HG03432 (cell line): ENCODE data around the gene SH3BGRL.
"Not testable (repeated sequence)": the region's sequence is repeated elsewhere in the genome, so short reads cannot be mapped to it uniquely, and the experiment has no call there.

ENCODE experiments used
- ATAC-seq: cut with Tn5 transposase; IDR thresholded peaks from one replicate; pipeline ENCODE4 v1.9.1; 2021; ENCODE audit warnings: mild to moderate bottlenecking, moderate library complexity; ENCODE audit not compliant: unreplicated experiment

Gene SH3BGRL

DNA sequence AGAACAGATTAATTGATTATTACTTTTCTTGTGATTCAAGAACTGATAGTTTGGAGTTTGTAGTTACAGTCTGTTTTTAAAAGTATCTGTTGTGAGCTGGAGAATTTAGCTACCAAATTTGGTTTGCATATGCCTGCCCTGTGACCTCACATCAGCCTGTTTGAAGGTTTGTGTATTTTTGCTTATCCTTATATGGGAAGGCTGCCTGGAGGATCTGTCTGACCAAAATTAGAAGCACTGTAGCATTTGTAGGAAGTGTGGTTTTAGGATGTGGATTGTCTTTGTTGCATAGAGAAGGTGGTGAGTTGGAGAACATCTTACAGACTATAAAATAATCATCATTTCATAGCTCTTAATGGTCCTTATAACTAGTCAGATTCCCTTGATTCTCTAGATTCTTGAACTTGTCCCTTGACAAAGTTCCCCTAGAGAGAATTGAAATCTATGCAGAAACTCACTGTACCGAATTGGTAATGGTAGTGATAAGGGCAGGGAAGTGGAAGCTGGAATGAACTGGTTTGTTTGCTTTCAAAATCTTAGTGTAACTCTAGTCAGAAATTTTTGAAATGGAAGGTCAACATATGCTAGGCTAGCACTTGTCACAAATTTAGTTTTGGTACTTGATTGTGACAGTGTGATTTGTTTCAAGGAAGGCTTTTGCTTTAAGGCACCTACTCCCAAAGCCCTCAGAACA, 57.3 kb downstream of the SH3BGRL start:
- ATAC-seq, result no peak

DNA sequence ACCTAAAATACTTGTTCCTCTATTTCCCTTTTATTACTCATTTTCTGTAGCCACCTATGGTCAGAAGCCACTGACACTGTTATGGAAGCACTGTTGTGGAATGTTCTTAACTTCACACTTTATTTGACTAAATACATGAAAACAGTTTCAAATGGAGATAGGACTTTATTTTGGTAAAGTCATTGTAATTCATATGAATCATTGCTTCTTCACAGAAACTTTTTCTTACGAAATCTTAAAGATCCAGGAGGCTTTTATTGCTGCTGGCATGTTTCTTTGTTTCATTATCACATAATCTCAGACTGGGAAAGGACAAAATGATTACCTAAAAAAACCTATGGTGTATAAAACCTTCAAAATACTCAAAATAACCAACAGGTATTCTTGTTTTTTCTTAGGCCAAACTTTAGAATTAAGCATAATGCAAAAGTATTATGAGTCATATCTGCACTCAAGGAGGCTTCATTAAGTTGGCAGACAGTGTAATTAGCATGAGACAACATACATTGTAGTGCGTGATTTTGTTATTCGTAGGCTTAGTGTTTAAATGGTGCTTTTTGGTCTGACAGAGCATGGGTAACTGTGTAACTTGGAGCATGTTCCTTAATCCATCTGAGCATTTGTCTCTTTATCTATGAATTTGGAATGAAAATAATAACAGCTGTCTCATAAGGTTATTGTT, 58.0 kb downstream of the SH3BGRL start:
- no peak for ATAC-seq

DNA sequence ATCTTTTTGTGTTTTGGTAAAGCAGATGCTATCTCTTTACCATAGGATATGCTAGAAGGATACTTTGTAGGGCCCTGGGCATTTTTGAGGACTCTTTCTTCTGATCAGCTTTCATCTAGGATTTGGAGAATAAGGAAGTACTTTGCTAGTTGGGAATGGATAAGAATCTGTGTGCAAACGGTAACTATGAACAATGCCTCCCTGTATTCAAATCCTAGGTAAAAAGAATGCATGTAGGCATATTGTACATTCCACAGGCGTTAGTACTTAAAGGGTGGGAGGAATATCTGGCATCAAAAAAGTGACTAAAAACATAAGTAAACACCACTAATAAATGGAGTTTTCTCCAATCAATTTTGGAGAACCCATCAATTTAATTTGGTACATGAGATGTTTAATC, 59.7 kb downstream of the SH3BGRL start:
- ATAC-seq, result no peak

DNA sequence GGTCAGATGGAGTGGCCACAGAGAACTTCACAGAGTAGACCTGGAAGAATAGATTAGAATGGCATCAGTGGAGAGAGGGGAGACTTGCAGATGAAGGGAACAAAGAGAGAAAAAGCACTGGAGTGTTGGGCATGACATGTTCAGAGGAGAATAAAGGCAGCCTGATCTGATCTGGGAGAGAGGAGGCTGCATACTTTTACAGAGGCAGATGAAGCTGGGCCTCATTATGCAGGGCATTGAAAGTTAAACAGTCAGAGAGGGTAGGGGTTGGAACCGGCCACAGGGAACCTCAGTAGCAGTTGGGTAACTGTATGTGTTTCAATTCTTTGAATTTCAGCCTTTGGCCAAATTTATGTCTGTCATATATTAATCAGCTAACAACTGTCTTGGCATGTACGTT, 61.2 kb downstream of the SH3BGRL start:
- ATAC-seq, result no peak

DNA sequence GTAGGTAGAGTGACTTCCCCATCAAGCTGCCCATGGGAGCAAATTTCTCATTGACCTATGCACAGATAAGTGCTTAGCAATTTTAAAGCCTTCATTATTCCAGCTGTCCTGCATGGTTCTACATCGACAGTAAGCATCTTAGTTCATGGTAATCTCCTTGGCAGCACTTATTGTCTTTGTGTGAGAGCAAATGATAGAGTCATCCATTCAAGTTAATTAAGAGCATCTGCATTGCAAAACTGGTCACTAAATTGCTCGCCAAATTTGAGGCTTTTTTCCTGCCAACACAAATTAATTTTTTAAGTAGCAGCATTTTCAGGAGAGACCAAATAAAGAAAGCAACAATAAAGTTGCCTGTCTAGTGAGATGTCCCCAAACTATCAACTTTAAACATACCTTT, 76.7 kb downstream of the SH3BGRL start:
- ATAC-seq, result no peak

DNA sequence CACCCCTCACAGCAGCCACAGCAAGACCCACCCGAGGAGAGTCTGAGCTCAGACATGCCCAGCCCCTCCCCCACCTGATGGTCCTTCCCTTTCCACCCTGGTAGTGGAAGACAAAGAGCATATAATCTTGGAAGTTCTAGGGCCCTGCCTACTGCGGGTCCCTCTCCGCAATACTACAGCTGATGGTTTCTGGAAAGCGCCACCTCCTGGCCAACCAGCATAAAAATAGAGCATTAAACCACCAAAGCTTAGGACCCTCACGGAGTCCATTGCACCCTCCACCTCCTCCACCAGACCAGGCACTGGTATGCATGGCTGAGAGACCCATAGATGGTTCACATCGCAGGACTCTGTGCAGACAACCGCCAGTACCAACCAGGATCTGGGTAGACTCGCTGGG, 78.2 kb downstream of the SH3BGRL start:
- ATAC-seq, result no peak

DNA sequence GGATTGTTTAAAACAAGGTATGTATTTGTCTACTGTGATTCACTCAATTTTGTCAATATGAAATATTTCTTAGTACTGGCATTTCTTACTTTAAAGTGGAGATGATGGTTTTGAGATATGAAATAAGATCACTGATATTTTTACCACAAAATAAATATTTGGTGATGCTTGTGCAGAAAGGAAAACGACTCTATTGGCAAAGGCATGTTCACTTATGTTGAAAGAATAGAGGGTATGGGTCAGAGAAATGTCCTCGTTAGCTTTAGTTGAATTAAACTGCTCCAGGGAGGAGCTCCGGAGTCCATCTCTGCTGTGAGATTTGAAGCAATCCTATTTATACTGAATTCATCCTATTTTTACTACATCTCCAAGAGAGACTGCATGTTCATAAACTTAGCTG, 84.2 kb downstream of the SH3BGRL start:
- no peak for ATAC-seq

DNA sequence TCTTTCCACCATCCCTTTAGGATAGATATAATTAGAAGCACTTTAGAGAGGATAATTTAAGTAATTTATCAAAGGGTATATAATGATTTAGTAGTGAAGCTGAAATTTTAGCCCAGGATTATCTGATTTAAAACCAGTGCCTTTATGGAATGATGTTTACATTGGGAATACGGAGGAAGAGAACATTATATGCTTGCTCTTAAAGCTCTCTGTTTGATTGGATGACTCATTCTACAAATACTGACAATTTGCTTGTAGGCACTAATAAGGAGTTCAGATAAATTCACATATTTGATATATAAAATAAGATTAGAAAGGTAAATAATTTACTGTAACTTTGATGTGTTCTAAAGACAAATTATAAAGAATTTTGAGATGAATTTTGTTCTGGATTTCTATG, 84.7 kb downstream of the SH3BGRL start:
- ATAC-seq, result no peak

DNA sequence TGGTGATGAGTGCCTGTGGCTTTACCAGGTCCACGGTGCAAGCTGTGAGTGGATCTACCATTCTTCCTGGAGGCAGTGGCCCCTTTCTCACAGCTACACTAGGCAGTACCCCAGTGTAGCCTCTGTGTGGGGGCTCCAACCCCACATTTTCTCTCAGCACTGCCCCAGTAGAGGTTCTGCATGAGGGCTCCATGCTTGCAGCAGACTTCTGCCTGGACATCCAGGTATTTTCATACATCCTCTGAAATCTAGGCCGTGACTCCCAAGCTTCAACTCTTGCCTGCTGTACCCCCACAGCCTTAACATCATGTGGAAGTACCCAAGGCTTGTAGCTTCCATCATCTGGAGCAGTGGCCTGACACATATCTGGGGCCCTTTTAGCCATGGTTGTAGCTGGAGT, 90.1 kb downstream of the SH3BGRL start:
- no peak for ATAC-seq

DNA sequence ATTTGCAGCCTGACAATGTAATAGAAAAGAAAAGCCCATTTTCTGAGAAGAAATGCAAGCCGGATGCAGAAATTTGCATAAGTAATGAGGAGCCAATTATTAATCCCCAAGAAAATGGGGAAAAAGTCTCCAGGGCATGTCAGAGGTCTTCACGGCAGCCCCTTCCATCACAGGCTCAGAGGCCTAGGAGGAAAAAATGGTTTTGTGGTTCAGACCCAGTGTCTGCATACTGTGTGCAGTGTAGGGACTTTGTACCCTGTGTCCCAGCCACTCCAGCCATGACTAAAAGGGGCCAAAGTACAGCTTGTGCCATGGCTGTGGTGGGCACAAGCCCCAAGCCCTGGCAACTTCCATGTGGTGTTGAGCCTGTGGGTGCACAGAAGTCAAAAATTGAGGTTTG, 92.2 kb downstream of the SH3BGRL start:
- ATAC-seq, result no peak

DNA sequence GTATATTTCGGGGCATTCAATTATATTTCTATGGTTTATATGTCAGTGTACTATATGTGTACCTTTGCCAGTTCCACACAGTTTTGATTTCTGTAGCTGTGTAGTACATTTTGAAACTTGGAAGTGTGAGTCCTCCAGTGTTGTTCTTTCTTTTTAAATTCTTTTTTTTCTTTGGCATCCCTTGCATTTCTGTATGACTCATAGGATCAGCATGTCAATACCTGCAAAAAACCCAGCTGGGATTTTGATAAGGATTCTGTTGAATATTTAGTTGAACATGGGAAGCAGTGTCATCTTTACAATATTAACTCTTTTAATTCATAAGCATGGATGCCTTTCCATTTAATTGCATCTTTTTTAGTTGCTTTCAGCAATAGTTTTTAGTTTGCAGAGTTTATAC, 100.0 kb downstream of the SH3BGRL start:
- no peak for ATAC-seq

DNA sequence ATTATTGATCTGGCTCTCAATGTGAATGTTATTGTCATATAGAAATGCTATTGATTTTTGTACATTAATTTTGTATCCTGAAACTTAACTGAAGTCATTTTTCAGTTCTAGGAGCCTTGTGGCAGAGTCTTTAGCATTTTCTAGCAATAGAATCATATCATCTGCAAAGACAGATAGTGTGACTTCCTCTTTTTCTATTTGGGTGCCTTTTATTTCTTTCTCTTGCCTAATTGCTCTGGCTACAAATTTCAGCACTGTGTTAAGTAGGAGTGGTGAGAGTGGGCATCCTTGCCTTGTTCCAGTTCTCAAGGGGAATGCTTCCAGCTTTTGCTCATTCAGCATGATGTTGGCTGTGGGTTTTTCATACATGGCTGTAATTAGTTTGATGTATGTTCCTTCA, 102.7 kb downstream of the SH3BGRL start:
- no peak for ATAC-seq

DNA sequence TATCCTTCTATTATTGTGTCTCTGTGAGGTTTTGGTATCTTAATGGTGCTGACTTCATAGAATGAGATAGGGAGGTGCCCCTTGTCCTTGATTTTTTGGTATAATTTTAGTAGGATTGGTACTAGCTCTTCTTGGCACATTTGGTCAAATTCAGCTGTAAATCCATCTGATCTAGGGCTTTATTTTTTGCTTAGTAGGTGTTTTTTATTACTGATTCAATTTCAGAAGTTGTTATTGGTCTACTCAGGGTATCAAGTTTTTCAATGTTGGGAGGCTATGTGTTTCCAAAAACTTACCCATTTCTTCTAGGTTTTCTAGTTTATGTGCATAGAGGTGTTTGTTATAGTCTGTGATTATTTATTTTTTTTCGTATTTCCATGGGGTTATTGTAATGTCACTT, 103.3 kb downstream of the SH3BGRL start:
- no peak for ATAC-seq

DNA sequence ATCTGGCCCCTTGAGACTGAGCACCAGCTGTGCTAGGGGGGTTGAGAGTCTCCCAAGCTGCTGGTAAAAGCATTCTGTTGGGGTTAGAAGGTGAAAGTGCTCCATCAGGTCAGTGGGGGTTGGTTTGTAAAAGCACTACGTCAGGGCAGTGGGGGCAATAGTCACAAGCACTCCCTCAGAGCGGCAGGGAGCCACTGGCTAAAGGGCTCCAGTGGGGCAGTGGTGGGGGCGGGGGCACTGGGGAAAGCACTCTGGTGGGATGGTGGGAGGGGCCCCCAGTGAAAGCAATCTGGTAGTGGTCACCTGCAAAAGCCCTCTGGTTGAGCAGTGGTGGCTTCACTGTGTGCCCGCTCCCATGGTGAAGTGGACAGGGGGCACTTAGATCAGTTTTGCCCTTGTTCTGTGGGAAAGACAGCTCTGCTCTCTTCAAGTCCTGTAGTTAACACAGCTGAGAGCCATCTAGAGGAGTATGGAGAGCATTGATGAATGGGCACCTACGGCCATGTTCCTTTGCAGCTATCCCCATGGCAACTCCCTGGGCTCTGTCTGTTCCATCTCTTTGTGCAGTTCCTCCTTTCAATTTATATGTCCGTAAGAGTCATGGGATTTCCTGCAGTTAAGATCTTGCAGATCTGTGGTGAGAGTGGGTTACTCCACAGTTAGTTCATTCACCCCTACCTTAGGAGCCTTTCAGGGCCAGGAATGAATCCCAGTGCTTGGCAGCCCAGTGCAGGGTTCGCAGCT, 106.4 kb downstream of the SH3BGRL start:
- ATAC-seq, result no peak

DNA sequence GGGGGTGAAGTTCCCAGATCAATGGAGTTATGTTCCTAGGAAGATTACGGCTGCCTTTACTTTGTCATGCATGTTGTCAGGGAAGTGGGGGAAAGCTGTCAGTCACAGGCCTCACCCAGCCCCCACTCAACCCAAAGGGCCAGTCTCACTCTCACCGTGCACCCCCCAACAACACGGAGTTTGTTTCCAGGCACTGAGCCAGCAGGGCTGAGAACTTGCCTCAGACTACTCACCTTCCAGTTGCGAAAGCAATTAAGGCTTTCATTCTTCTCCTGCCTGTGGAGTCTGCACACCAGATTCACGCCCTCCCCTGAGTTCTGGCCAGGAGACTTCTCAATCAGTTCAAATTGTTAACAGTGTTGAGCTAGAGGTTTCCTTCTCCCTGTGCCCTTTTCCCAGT, 114.3 kb downstream of the SH3BGRL start:
- no peak for ATAC-seq

DNA sequence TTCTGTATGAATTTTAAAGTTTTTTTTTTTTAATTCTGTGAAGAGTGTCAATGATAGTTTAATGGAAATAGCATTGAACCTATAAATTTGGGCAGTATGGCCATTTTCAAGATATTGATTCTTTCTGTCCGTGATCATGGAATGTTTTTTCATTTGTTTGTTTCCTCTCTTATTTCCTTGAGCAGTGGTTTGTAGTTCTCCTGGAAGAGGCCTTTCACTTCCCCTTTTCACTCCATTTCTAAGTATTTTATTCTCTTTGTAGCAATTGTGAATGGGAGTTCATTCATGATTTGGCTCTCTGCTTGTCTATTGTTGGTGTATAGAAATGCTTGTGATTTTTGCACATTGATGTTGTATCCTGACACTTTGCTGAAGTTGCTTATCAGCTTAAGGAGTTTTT, 129.8 kb downstream of the SH3BGRL start:
- ATAC-seq, result not testable (repeated sequence)

DNA sequence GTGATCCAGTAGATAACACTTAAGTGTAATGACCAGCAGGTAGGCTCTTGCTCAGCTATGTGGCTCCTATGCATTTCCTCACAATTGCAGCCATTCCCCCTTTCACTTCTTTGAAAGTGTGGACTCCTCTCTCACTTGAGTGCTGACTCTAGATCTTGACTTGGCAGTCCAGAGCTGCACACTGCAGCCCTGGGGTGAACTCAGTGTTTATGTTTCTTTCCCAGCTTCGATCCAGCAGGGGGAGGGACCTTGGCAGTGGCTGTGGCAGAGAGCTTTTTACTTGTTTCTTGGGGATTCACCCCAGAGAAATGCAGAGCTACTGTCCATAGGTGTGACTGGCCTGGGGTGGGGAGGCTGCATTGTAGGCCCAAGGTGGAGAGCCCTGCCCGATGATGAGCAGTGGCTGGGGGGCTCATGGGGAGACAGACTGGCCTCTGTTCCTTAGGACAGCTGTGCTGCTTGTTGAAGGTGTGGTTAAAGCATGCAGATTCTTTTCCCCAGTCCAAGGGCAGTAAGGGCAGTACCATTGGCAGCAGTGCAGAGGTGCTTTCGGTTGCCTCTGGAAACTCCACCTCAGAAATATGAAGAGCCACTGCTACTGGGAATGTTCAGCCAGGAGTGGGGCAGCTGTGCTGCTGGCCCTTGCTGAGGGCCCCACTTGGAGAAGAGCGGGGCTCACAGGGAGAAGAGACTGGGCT, 134.7 kb downstream of the SH3BGRL start:
- no peak for ATAC-seq

DNA sequence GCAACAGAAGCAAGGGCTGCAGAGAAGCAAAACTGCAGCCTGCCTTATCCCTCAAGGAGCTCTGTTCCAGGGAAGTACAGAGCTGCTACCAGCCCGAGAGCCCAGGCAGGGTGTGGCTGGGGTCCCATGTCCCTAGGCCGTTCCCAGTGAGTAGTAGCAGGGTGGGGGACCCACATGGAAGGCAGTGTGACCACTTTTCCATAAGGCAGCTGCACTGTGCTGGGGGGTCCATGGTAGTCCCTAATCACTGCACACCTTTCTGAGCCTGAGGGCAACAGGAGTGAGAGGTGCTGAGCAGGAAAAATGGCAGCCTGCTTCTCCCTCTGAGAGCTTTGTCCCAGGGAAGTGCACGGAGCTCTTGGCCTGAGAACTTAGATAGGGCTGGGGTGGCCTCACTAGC, 135.9 kb downstream of the SH3BGRL start:
- ATAC-seq, result no peak

DNA sequence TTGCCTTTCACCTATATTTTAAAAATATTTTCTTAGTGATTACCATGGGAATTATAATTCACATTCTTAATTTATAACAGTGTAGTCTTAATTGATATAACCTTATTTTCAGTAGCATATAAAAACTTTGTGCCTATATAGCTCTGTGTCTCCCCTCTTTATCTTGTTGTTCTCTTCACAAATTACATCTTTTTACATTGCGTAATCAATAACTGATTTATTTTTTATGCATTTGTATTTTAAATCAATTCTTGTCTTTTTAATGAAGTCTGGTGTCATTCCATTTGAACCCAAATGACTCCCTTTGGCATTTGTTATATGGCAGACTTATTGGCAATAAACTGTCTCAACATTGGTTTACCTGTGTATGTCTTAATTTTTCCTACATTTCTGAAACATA, 137.0 kb downstream of the SH3BGRL start:
- ATAC-seq, result no peak

DNA sequence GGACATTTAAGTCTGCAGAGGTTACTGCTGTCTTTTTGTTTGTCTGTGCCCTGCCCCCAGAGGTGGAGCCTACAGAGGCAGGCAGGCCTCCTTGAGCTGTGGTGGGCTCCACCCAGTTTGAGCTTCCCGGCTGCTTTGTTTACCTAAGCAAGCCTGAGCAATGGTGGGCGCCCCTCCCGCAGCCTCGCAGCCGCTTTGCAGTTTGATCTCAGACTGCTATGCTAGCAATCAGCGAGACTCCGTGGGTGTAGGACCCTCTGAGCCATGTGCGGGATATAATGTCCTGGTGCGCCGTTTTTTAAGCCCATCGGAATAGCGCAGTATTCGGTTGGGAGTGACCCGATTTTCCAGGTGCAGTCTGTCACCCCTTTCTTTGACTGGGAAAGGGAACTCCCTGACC, 143.4 kb downstream of the SH3BGRL start:
- not testable (repeated sequence) for ATAC-seq
